ENCODE data around the gene TAPBP.

- TF ChIP-seq MAX (IDR thresholded peaks at IDR 0.05) (no peak), SP1 (IDR thresholded peaks at IDR 0.05; ENCODE audit: low read depth) (no peak), POLR2AphosphoS5 (IDR thresholded peaks at IDR 0.05; ENCODE audit: low read depth, low read length) (no peak), CBX3 (IDR thresholded peaks at IDR 0.05; ENCODE audit: low read depth) (no peak), JUND (IDR thresholded peaks at IDR 0.05) (no peak), TCF7L2 (IDR thresholded peaks at IDR 0.05; ENCODE audit: borderline replicate concordance, extremely low read depth, insufficient read depth, insufficient read length) (no peak), POLR2A (IDR thresholded peaks at IDR 0.05; ENCODE audit: borderline replicate concordance, extremely low read depth, insufficient read depth, insufficient read length) (no peak), SRF (IDR thresholded peaks at IDR 0.05; ENCODE audit: low read depth) (no peak), YY1 (IDR thresholded peaks at IDR 0.05; ENCODE audit: extremely low read depth, insufficient replicate concordance, low read depth, low read length) (no peak), RAD21 (IDR thresholded peaks at IDR 0.05; ENCODE audit: low read depth) (no peak), EZH2phosphoT487 (IDR thresholded peaks at IDR 0.05; ENCODE audit: borderline replicate concordance) (no peak), ELF1 (IDR thresholded peaks at IDR 0.05; ENCODE audit: borderline replicate concordance, low read depth) (no peak), EZH2 (IDR thresholded peaks at IDR 0.05) (no peak)
- TF ChIP-seq, protein P1, sequence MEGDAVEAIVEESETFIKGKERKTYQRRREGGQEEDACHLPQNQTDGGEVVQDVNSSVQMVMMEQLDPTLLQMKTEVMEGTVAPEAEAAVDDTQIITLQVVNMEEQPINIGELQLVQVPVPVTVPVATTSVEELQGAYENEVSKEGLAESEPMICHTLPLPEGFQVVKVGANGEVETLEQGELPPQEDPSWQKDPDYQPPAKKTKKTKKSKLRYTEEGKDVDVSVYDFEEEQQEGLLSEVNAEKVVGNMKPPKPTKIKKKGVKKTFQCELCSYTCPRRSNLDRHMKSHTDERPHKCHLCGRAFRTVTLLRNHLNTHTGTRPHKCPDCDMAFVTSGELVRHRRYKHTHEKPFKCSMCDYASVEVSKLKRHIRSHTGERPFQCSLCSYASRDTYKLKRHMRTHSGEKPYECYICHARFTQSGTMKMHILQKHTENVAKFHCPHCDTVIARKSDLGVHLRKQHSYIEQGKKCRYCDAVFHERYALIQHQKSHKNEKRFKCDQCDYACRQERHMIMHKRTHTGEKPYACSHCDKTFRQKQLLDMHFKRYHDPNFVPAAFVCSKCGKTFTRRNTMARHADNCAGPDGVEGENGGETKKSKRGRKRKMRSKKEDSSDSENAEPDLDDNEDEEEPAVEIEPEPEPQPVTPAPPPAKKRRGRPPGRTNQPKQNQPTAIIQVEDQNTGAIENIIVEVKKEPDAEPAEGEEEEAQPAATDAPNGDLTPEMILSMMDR (IDR thresholded peaks at IDR 0.05 in 2 of 3, conservative IDR thresholded peaks at IDR 0.05 in 1 of 3; ENCODE audit: borderline replicate concordance in 1 of 3, insufficient read depth in 1 of 3, low read depth in 2 of 3, low read length in 2 of 3) = no peak
These were observed 7.5 kb downstream of the TAPBP start for GRCh38 chr6:33306356-33306755.

Data from HCT116 (cell line).